GM18909 (cell line): ENCODE results near the gene BBS9.
A peak's percentile ranks its signal among the peaks of the same experiment; 100 is the strongest.
"Not testable (repeated sequence)": the region's sequence is repeated elsewhere in the genome, so short reads cannot be mapped to it uniquely, and the experiment has no call there.

Source experiments
- ATAC-seq: cut with Tn5 transposase; IDR thresholded peaks from one replicate; pipeline ENCODE4 v1.9.1; 2021; ENCODE audit warnings: mild to moderate bottlenecking; ENCODE audit not compliant: unreplicated experiment, poor library complexity

The BBS9 gene

GRCh38 chr7:33261585-33261984 is 132.2 kb downstream of the BBS9 start:
- ATAC-seq: peak; percentile 62

- no peak for ATAC-seq
These were observed 133.1 kb downstream of the BBS9 start for GRCh38 chr7:33262476-33262875.

GRCh38 chr7:33271839-33272371 is 142.5 kb downstream of the BBS9 start:
- ATAC-seq: not testable (repeated sequence)

- ATAC-seq: no peak
These were observed 144.0 kb downstream of the BBS9 start for GRCh38 chr7:33273356-33273755.

- ATAC-seq: no peak
These were observed 147.0 kb downstream of the BBS9 start for GRCh38 chr7:33276325-33276724.

GRCh38 chr7:33276729-33277128 is 147.4 kb downstream of the BBS9 start:
- no peak for ATAC-seq

- no peak for ATAC-seq
These were observed 148.7 kb downstream of the BBS9 start for GRCh38 chr7:33278095-33278494.

GRCh38 chr7:33286501-33286900 is 157.1 kb downstream of the BBS9 start:
- no peak for ATAC-seq

- ATAC-seq: no peak
These were observed 158.4 kb downstream of the BBS9 start for GRCh38 chr7:33287738-33288137.

- no peak for ATAC-seq
These were observed 169.5 kb downstream of the BBS9 start for GRCh38 chr7:33298848-33299247.

GRCh38 chr7:33299425-33299824 is 170.1 kb downstream of the BBS9 start:
- ATAC-seq: no peak

GRCh38 chr7:33300131-33300530 is 170.8 kb downstream of the BBS9 start:
- no peak for ATAC-seq

GRCh38 chr7:33300742-33301141 is 171.4 kb downstream of the BBS9 start:
- no peak for ATAC-seq

- ATAC-seq: not testable (repeated sequence)
These were observed 174.7 kb downstream of the BBS9 start for GRCh38 chr7:33303978-33304557.

- ATAC-seq: no peak
These were observed 177.8 kb downstream of the BBS9 start for GRCh38 chr7:33307205-33307604.

- no peak for ATAC-seq
These were observed 181.2 kb downstream of the BBS9 start for GRCh38 chr7:33310546-33310945.

- no peak for ATAC-seq
These were observed 196.6 kb downstream of the BBS9 start for GRCh38 chr7:33325754-33326484.

- ATAC-seq: no peak
These were observed 197.1 kb downstream of the BBS9 start for GRCh38 chr7:33326485-33326848.

GRCh38 chr7:33327427-33327826 is 198.1 kb downstream of the BBS9 start:
- ATAC-seq: no peak

- no peak for ATAC-seq
These were observed 205.0 kb downstream of the BBS9 start for GRCh38 chr7:33334349-33334748.

GRCh38 chr7:33336820-33337219 is 207.5 kb downstream of the BBS9 start:
- no peak for ATAC-seq
